GM19438 (cell line): ENCODE measurements around the gene RFC2.
"Not testable (repeated sequence)": the region's sequence is repeated elsewhere in the genome, so short reads cannot be mapped to it uniquely, and the experiment has no call there.

ENCODE experiments used
- ATAC-seq: cut with Tn5 transposase; IDR thresholded peaks from one replicate; pipeline ENCODE4 v1.9.1; 2021; ENCODE audit warnings: low read depth; ENCODE audit not compliant: unreplicated experiment

The RFC2 gene

GRCh38 chr7:74221713-74222112 lies 32.5 kb downstream of the RFC2 start:
- no peak for ATAC-seq

GRCh38 chr7:74220229-74220628 lies 34.0 kb downstream of the RFC2 start:
- no peak for ATAC-seq

GRCh38 chr7:74219416-74219815 lies 34.8 kb downstream of the RFC2 start:
- no peak for ATAC-seq

- ATAC-seq: no peak
These were observed 35.9 kb downstream of the RFC2 start for GRCh38 chr7:74218343-74218698.

GRCh38 chr7:74217455-74218342 lies 36.5 kb downstream of the RFC2 start:
- peak; percentile 60 for ATAC-seq

- ATAC-seq: no peak
These were observed 37.8 kb downstream of the RFC2 start for GRCh38 chr7:74216361-74216761.

GRCh38 chr7:74215921-74216320 lies 38.3 kb downstream of the RFC2 start:
- ATAC-seq: no peak

- ATAC-seq: no peak
These were observed 39.2 kb downstream of the RFC2 start for GRCh38 chr7:74214816-74215630.

GRCh38 chr7:74212661-74213060 lies 41.5 kb downstream of the RFC2 start:
- no peak for ATAC-seq

- ATAC-seq: not testable (repeated sequence)
These were observed 46.0 kb downstream of the RFC2 start for GRCh38 chr7:74208241-74208640.

GRCh38 chr7:74207586-74207985 lies 46.6 kb downstream of the RFC2 start:
- ATAC-seq: no peak

GRCh38 chr7:74206589-74207120 lies 47.5 kb downstream of the RFC2 start:
- ATAC-seq: no peak

GRCh38 chr7:74206052-74206451 lies 48.1 kb downstream of the RFC2 start:
- not testable (repeated sequence) for ATAC-seq

- no peak for ATAC-seq
These were observed 50.1 kb downstream of the RFC2 start for GRCh38 chr7:74203956-74204618.

GRCh38 chr7:74202841-74203556 lies 51.2 kb downstream of the RFC2 start:
- no peak for ATAC-seq

GRCh38 chr7:74199551-74200355 lies 54.4 kb downstream of the RFC2 start:
- ATAC-seq: no peak

GRCh38 chr7:74197449-74198124 lies 56.6 kb downstream of the RFC2 start:
- ATAC-seq: no peak

- not testable (repeated sequence) for ATAC-seq
These were observed 58.1 kb downstream of the RFC2 start for GRCh38 chr7:74195968-74196654.
